ENCODE measurements around the gene PDLIM1.
"Not testable (repeated sequence)": the region's sequence is repeated elsewhere in the genome, so short reads cannot be mapped to it uniquely, and the experiment has no call there.

Gene PDLIM1

GRCh38 chr10:95208702-95209391 lies 82.0 kb downstream of the PDLIM1 start:
- DNase-seq (ENCODE audit: low read depth) = no peak

GRCh38 chr10:95202865-95203264 lies 87.9 kb downstream of the PDLIM1 start:
- not testable (repeated sequence) for DNase-seq (ENCODE audit: low read depth)

GRCh38 chr10:95201736-95202135 lies 89.1 kb downstream of the PDLIM1 start:
- DNase-seq (ENCODE audit: low read depth) = no peak

- no peak for DNase-seq (ENCODE audit: low read depth)
Observed at GRCh38 chr10:95196046-95196445, 94.8 kb downstream of the PDLIM1 start.

DNA sequence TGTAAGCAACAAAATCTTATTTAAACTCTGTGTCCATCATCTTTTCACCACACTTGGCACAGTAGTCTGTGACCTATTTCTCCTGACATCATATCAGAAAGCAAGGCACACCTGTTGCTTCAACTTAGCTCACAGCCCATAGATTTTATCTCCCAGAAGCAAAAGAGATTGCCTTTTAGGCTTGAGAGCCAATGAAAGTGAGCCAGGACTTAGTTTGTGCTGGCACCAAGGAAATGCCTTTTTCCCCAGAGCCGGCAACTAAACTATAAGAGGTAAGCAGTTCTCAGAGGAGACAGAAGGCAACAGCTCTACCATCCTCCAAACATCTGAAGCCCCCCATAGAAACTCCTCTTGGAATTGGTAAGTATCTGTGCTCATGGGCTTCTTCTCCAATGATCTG lies 96.9 kb downstream of the PDLIM1 start, which contains the start of gene ACSM6:
ACSM6 (plus strand) TSS at position 295 of the 400 bp plus-strand sequence. CDS start 248 bp downstream, outside the sequence.
- DNase-seq (ENCODE audit: low read depth) = no peak

GRCh38 chr10:95188593-95188992 lies 102.2 kb downstream of the PDLIM1 start:
- DNase-seq (ENCODE audit: low read depth) = no peak

- no peak for DNase-seq (ENCODE audit: low read depth)
Observed at GRCh38 chr10:95187617-95188016, 103.2 kb downstream of the PDLIM1 start.
